K562 (cell line): ENCODE measurements around the gene OR6K6. TPM values are rescaled to one million over a fixed set of nuclear protein-coding genes. Genes with fewer than 3 reads are reported as not detected.

Experiments
- ATAC-seq: fragments of 200-7000 bp; cut with Tn5 transposase; 3 replicates; pipeline ENCODE4 v1.9.1; 2020; ENCODE audit warnings: moderate library complexity
- BruUV-seq: library from RNA; stranded (reverse); fragments of 400-500 nt; replicated peaks from 2 replicates; lab custom pipeline; 2021; lab: Mats Ljungman, UMichigan
- CTCF ChIA-PET: fragments of 300-600 bp; formaldehyde crosslinking; extraction: SDS; loops from one replicate; lab custom pipeline; 2021; ENCODE audit warnings: low intra/inter-chr PET ratio; lab: Yijun Ruan, JAX
- POLR2A ChIA-PET: fragments of 300-600, 350-650 bp; sonication (Branson Sonifier 250); formaldehyde crosslinking; extraction: SDS; loops from one replicate; lab custom pipeline; 2021; ENCODE audit warnings: antibody characterized with exemption, inconsistent platforms; lab: Yijun Ruan, JAX
- DNase-seq, 4 experiments: peaks; one replicate each; pipeline versions ENCODE4 v3.0.0 to v3.0.0-alpha.2; 2011 to 2018; ENCODE audit warnings: low spot score in 3 of 4, mixed read lengths in 3 of 4; ENCODE audit errors: extremely low read depth in 1 of 4
- FAIRE-seq: peaks from 2 replicates; lab custom pipeline; 2011; peaks lifted over from hg19 to GRCh38; lab: Jason Lieb, UNC
- H2AFZ ChIP-seq: 2 replicates; pipeline ENCODE4 v1.6.0; 2011; ENCODE audit warnings: low read depth, low read length, control low read depth, inconsistent platforms
- H3K27ac ChIP-seq: fragments of 200-600 bp; 3 replicates; pipeline ENCODE4 v1.8.0; 2011; ENCODE audit warnings: low read depth, mild to moderate bottlenecking, control low read depth, inconsistent platforms, low read length, moderate library complexity, mixed read lengths; ENCODE audit errors: extremely low read depth
- H3K27me3 ChIP-seq, 2 experiments: fragments of 300-600 bp in 1 of 2; 2 replicates in 1 of 2; 3 replicates in 1 of 2; pipeline versions ENCODE4 v1.6.0 to v1.8.0; 2011; ENCODE audit warnings: inconsistent platforms in 2 of 2, low read length in 2 of 2, mild to moderate bottlenecking in 1 of 2, mixed read lengths in 1 of 2, moderate library complexity in 1 of 2; ENCODE audit not compliant: control insufficient read depth in 2 of 2, insufficient read depth in 2 of 2
- H3K36me3 ChIP-seq: fragments of 300-600 bp; 3 replicates; pipeline ENCODE4 v1.8.0; 2011; ENCODE audit warnings: mild to moderate bottlenecking, low read length, inconsistent platforms; ENCODE audit not compliant: control insufficient read depth, insufficient read depth
- H3K4me1 ChIP-seq, 2 experiments: fragments of 200-600 bp in 1 of 2; replicated peaks in 1 of 2; 2 replicates in 1 of 2; 3 replicates in 1 of 2; pipeline versions ENCODE4 v1.5.1 to v1.8.0; 2011; ENCODE audit warnings: inconsistent platforms in 2 of 2, low read length in 2 of 2, mild to moderate bottlenecking in 1 of 2, mixed read lengths in 1 of 2, moderate library complexity in 1 of 2; ENCODE audit not compliant: control insufficient read depth in 2 of 2, insufficient read depth in 2 of 2
- H3K4me2 ChIP-seq: 2 replicates; pipeline ENCODE4 v1.6.1; 2011; ENCODE audit warnings: low read length, control low read depth, inconsistent platforms, mixed read lengths; ENCODE audit not compliant: insufficient read depth
- H3K4me3 ChIP-seq: fragments of 200-600 bp; sonication (generic), shearing (Covaris generic); 2 replicates; pipeline ENCODE4 v1.5.1; 2016; ENCODE audit warnings: control low read depth, inconsistent platforms
- H3K79me2 ChIP-seq: fragments of 200-600 bp; 3 replicates; pipeline ENCODE4 v1.8.0; 2011; ENCODE audit warnings: low read length, inconsistent platforms; ENCODE audit not compliant: control insufficient read depth, insufficient read depth
- H3K9ac ChIP-seq, 2 experiments: 2 replicates each; pipeline versions ENCODE4 v1.6.0 to v1.6.1; 2011; ENCODE audit warnings: low read depth in 2 of 2, low read length in 2 of 2, control low read depth in 1 of 2, inconsistent platforms in 1 of 2, mild to moderate bottlenecking in 1 of 2, mixed read lengths in 1 of 2; ENCODE audit not compliant: insufficient read depth in 1 of 2
- H3K9me1 ChIP-seq: one replicate; pipeline ENCODE4 v1.6.0; 2011; ENCODE audit warnings: inconsistent platforms, mild to moderate bottlenecking, low read length, moderate library complexity; ENCODE audit not compliant: control insufficient read depth, insufficient read depth
- H3K9me3 ChIP-seq: replicated peaks from 2 replicates; pipeline ENCODE4 v1.5.1; 2011; ENCODE audit warnings: low read depth, low read length, inconsistent platforms; ENCODE audit not compliant: control insufficient read depth, insufficient read depth
- H4K20me1 ChIP-seq: replicated peaks from 2 replicates; pipeline ENCODE4 v1.6.1; 2011; ENCODE audit warnings: low read length, inconsistent platforms, mixed read lengths; ENCODE audit not compliant: control insufficient read depth, insufficient read depth
- MAZ ChIP-seq, 2 experiments: fragments of 450-650 bp in 1 of 2; sonication (generic) in 1 of 2; formaldehyde crosslinking; IDR thresholded peaks in 1 of 2; conservative IDR thresholded peaks in 1 of 2; 2 replicates each; pipeline versions ENCODE4 v1.4.0 to v1.5.0; 2020; ENCODE audit warnings: mild to moderate bottlenecking in 1 of 2, missing genetic modification reagents in 1 of 2
- NUFIP1 ChIP-seq: fragments of 450-650 bp; IDR thresholded peaks from 2 replicates; pipeline ENCODE4 v1.6.1; 2018; ENCODE audit not compliant: partially characterized antibody
- ZBTB1 ChIP-seq: sonication (generic); formaldehyde crosslinking; IDR thresholded peaks from 2 replicates; pipeline ENCODE4 v1.8.1; 2023; ENCODE audit warnings: missing genetic modification reagents, low read depth, mild to moderate bottlenecking, borderline replicate concordance
- ZNF263 ChIP-seq: sonication (generic); formaldehyde crosslinking; IDR thresholded peaks from 2 replicates; pipeline ENCODE4 v1.8.0; 2022; ENCODE audit warnings: mild to moderate bottlenecking, missing genetic modification reagents, borderline replicate concordance
- ZNF3 ChIP-seq: fragments of 250-450 bp; sonication (Bioruptor Pico); IDR thresholded peaks from 2 replicates; pipeline ENCODE4 v1.5.0; 2021; ENCODE audit warnings: mild to moderate bottlenecking, moderate library complexity
- WGBS: fragments of 100-300 bp; shearing (Covaris generic); methylation state at CpG from one replicate; pipeline ENCODE4 v1.1.6; 2016; ENCODE audit warnings: low coverage, mixed read lengths; ENCODE audit not compliant: insufficient coverage; ENCODE audit errors: missing lambda C conversion rate; 5-methylcytosine and 5-hydroxymethylcytosine counted together
- in situ Hi-C: fragments of 300-500 bp; cut with MboI; formaldehyde crosslinking; loops from 4 replicates; pipeline ENCODE4 v1.15.0; 2018; ENCODE audit warnings: inconsistent platforms, mixed read lengths
- intact Hi-C: fragments of 100-400 bp; cut with micrococcal nuclease; formaldehyde crosslinking; loops from 2 replicates; pipeline ENCODE4 v1.14.2; 2022
- polyA plus RNA-seq, 8 experiments: library from polyadenylated mRNA; depleted of rRNA in 4 of 8; stranded (reverse) in 5 of 8; unstranded in 3 of 8; fragments of >200 nt; fragmentation: Nextera tagmentation in 2 of 8; fragmentation: Illumina TruSeq in 1 of 8; extraction: Ambion mirVana in 2 of 8; extraction: Trizol in 1 of 8; gene quantifications; 2 replicates each; pipeline versions ENCODE4 v1.2.1 to v1.2.3, GENCODE V29; 2011 to 2014; ENCODE audit warnings: inconsistent platforms in 1 of 8, missing spikeins in 1 of 8
- total RNA-seq, 7 experiments: library from RNA; depleted of rRNA in 6 of 7; stranded (reverse); fragments of >200 nt in 6 of 7; fragmentation: Illumina TruSeq in 2 of 7; extraction: Trizol in 2 of 7; gene quantifications; 2 replicates each; pipeline versions ENCODE4 v1.2.1 to v1.2.3, GENCODE V29; 2011 to 2021; ENCODE audit warnings: low replicate concordance in 1 of 7
- TF ChIP-seq, protein P1 (sequence below): sonication (generic); formaldehyde crosslinking; IDR thresholded peaks from 2 replicates; pipeline ENCODE4 v1.8.0; 2022; ENCODE audit warnings: missing genetic modification reagents, mild to moderate bottlenecking, borderline replicate concordance

OR6K6 gene
- total and polyA plus RNA-seq, 9 of the 15 experiments (the other 6 are each of a cell fraction or from before 2014, with no cell fraction given), result not detected

DNA sequence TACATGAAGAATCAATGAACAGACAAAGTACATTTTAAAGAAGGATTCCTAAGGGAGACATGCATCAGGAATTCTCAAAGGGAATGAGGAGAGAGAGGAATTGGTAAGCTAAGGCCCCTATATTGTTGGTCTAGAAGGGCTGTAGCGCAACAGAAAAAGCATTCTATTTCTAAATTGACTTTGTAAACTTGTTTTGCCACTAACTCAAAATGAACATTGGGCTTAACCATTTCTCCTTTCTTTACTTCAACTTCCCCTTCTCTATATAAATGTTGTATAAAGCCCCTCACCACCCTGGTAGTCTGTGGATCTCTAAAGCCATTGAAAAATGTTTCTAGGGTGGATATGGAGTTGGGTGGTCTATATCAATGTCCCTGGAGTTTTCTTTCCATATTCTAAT, 46.9 kb downstream of the OR6K6 start:
- intact Hi-C loops (loop anchor here (5.0 kb wide), 1 partner anchor 114 kb away; the partner anchor contains the start of gene SPTA1), in situ Hi-C loops (no loop called here)
- DNase-seq, result no peak
- Histone ChIP-seq H2AFZ (peak overlapping the region; percentile 97), H3K27me3 (no peaks in the 10 kb centered on the region), H3K9me1 (no peaks in the 10 kb centered on the region), H3K4me1 (peaks cover 0 to 15% of the 10 kb centered on the region in 2 experiments; a peak in 2 of 5 replicates)
- TF ChIP-seq, protein P1, sequence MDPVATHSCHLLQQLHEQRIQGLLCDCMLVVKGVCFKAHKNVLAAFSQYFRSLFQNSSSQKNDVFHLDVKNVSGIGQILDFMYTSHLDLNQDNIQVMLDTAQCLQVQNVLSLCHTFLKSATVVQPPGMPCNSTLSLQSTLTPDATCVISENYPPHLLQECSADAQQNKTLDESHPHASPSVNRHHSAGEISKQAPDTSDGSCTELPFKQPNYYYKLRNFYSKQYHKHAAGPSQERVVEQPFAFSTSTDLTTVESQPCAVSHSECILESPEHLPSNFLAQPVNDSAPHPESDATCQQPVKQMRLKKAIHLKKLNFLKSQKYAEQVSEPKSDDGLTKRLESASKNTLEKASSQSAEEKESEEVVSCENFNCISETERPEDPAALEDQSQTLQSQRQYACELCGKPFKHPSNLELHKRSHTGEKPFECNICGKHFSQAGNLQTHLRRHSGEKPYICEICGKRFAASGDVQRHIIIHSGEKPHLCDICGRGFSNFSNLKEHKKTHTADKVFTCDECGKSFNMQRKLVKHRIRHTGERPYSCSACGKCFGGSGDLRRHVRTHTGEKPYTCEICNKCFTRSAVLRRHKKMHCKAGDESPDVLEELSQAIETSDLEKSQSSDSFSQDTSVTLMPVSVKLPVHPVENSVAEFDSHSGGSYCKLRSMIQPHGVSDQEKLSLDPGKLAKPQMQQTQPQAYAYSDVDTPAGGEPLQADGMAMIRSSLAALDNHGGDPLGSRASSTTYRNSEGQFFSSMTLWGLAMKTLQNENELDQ (CRISPR knock-in tag), result no peak
- TF ChIP-seq ZBTB1 (CRISPR knock-in tag) (no peak), MAZ (CRISPR knock-in tag; conservative IDR thresholded peaks at IDR 0.05 in 1 of 2, IDR thresholded peaks at IDR 0.05 in 1 of 2) (no peak), NUFIP1 (no peak), ZNF3 (CRISPR knock-in tag) (no peak), ZNF263 (no peak)
- TF ChIP-seq, all 486 proteins: peak for 0
- ChIA-PET POLR2A (no interaction called here), CTCF (no interaction called here)
- no peaks in the 10 kb centered on the region for H3K79me2 ChIP-seq
- H3K9me3 ChIP-seq, result peaks cover 2% of the 10 kb centered on the region; the same call in 1 of the 2 replicates
- FAIRE-seq (no peak), ATAC-seq (no peak)
- no peaks in the 10 kb centered on the region for H3K36me3 ChIP-seq
- H3K4me2 ChIP-seq, result no peak overlapping the region
- H3K9ac ChIP-seq, result no peak overlapping the region
- H4K20me1 ChIP-seq, result no peaks in the 10 kb centered on the region
- no peak overlapping the region for H3K4me3 ChIP-seq
- no peak overlapping the region for H3K27ac ChIP-seq
- no TSS peak for BruUV-seq
- 100% methylated on average over 1 of the region's 1 CpG for WGBS
